Liver (tissue), 9 donors: ENCODE measurements around the gene PTPRC. TPM values are rescaled to one million over a fixed set of nuclear protein-coding genes. Genes with fewer than 3 reads are reported as not detected.
A peak's percentile ranks its signal among the peaks of the same experiment; 100 is the strongest.

Experiments
- DNase-seq: peaks from one replicate; pipeline ENCODE4 v3.0.0-alpha.2; 2017; ENCODE audit warnings: low spot score
- H3K27ac ChIP-seq, 2 donors: one replicate each; pipeline ENCODE4 v1.7.0; 2013; ENCODE audit warnings: inconsistent platforms in 2 of 2, low read length in 2 of 2, control low read depth in 1 of 2, low read depth in 1 of 2, mild to moderate bottlenecking in 1 of 2
- H3K27me3 ChIP-seq, 4 donors: one replicate each; pipeline versions ENCODE4 v1.6.1 to v1.7.0; 2013; ENCODE audit warnings: low read length in 3 of 4, inconsistent platforms in 1 of 4, mild to moderate bottlenecking in 1 of 4, moderate library complexity in 1 of 4; ENCODE audit not compliant: control insufficient read depth in 4 of 4, insufficient read depth in 4 of 4
- H3K36me3 ChIP-seq, 4 donors: one replicate each; pipeline versions ENCODE4 v1.6.1 to v1.7.0; 2013; ENCODE audit warnings: low read length in 3 of 4, mild to moderate bottlenecking in 3 of 4, low read depth in 1 of 4, moderate library complexity in 1 of 4; ENCODE audit not compliant: control insufficient read depth in 4 of 4, insufficient read depth in 3 of 4
- H3K4me1 ChIP-seq, 4 donors: one replicate each; pipeline versions ENCODE4 v1.6.1 to v1.7.0; 2013; ENCODE audit warnings: low read length in 3 of 4, mild to moderate bottlenecking in 3 of 4, moderate library complexity in 1 of 4; ENCODE audit not compliant: control insufficient read depth in 4 of 4, insufficient read depth in 4 of 4
- H3K4me3 ChIP-seq, 3 donors: one replicate each; pipeline versions ENCODE4 v1.6.1 to v1.7.0; 2013; ENCODE audit warnings: low read length in 3 of 3, control low read depth in 1 of 3, low read depth in 1 of 3, mild to moderate bottlenecking in 1 of 3
- H3K9ac ChIP-seq, 2 donors: one replicate each; pipeline ENCODE4 v1.7.0; 2013; ENCODE audit warnings: low read length in 2 of 2, mild to moderate bottlenecking in 2 of 2, moderate library complexity in 2 of 2, control low read depth in 1 of 2, low read depth in 1 of 2
- H3K9me3 ChIP-seq, 4 donors: one replicate each; pipeline versions ENCODE4 v1.6.1 to v1.7.0; 2013; ENCODE audit warnings: low read length in 3 of 4; ENCODE audit not compliant: control insufficient read depth in 4 of 4
- ATF3 ChIP-seq: IDR thresholded peaks from 2 replicates; pipeline ENCODE4 v1.6.1; 2016; ENCODE audit warnings: antibody characterized with exemption
- CTCF ChIP-seq: fragments of 150-350 bp; IDR thresholded peaks from 2 replicates; pipeline ENCODE4 v1.5.1; 2017; ENCODE audit warnings: improper control_type of control experiment, low read depth, low read length; ENCODE audit not compliant: missing input control
- EGR1 ChIP-seq, 2 donors: IDR thresholded peaks; 2 replicates each; pipeline ENCODE4 v1.6.1; 2016 to 2018; ENCODE audit warnings: antibody characterized with exemption in 2 of 2, low read depth in 2 of 2
- FOXA2 ChIP-seq: IDR thresholded peaks from 2 replicates; pipeline ENCODE4 v1.6.1; 2016; ENCODE audit warnings: antibody characterized with exemption
- GABPA ChIP-seq, 2 donors: IDR thresholded peaks in 1 of 2; conservative IDR thresholded peaks in 1 of 2; 2 replicates each; pipeline ENCODE4 v1.6.1; 2016; ENCODE audit warnings: antibody characterized with exemption in 2 of 2, mild to moderate bottlenecking in 1 of 2, moderate library complexity in 1 of 2
- HNF4A ChIP-seq, 2 donors: conservative IDR thresholded peaks; 2 replicates each; pipeline ENCODE4 v1.6.1; 2016; ENCODE audit warnings: antibody characterized with exemption in 2 of 2, mild to moderate bottlenecking in 2 of 2
- JUND ChIP-seq, 2 donors: IDR thresholded peaks; 2 replicates each; pipeline ENCODE4 v1.6.1; 2016; ENCODE audit warnings: antibody characterized with exemption in 2 of 2
- MAX ChIP-seq: IDR thresholded peaks from 2 replicates; pipeline ENCODE4 v1.6.1; 2016; ENCODE audit warnings: antibody characterized with exemption
- RAD21 ChIP-seq, 2 donors: IDR thresholded peaks; 2 replicates each; pipeline ENCODE4 v1.6.1; 2016; ENCODE audit warnings: antibody characterized with exemption in 2 of 2, mild to moderate bottlenecking in 2 of 2
- REST ChIP-seq: IDR thresholded peaks from 2 replicates; pipeline ENCODE4 v1.6.1; 2016; ENCODE audit warnings: antibody characterized with exemption, mild to moderate bottlenecking
- TAF1 ChIP-seq: conservative IDR thresholded peaks from 2 replicates; pipeline ENCODE4 v1.6.1; 2016; ENCODE audit warnings: antibody characterized with exemption, mild to moderate bottlenecking
- ZBTB33 ChIP-seq: IDR thresholded peaks from 2 replicates; pipeline ENCODE4 v1.6.1; 2016; ENCODE audit warnings: antibody characterized with exemption
- WGBS: extraction: QIAGEN DNeasy Blood & Tissue Kit; methylation state at CpG from one replicate; pipeline ENCODE4 v1.1.7; 2013; 5-methylcytosine and 5-hydroxymethylcytosine counted together
- polyA plus RNA-seq, 2 donors: library from polyadenylated mRNA; stranded (reverse) in 1 of 2; unstranded in 1 of 2; fragments of 200-250 nt in 1 of 2; fragments of >200 nt in 1 of 2; fragmentation: Nextera tagmentation in 1 of 2; extraction: Ambion mirVana in 1 of 2; gene quantifications; one replicate each; pipeline versions ENCODE4 v1.2.1 to v1.2.3, GENCODE V29; 2013 to 2015
- total RNA-seq, 2 donors: library from RNA; depleted of rRNA; stranded (reverse); fragments of >200 nt; gene quantifications; one replicate each; pipeline ENCODE4 v1.2.3, GENCODE V29; 2014
- donor health status: healthy.
- donor health status: healthy.
- donor health status: healthy.
- donor health status: healthy.
- donor health status: healthy.

PTPRC gene
- total and polyA plus RNA-seq, 4 donors: 5.8 to 34.1 (median 16.2) TPM

GRCh38 chr1:198686069-198686728 is 47.4 kb downstream of the PTPRC start:
- Histone ChIP-seq H3K36me3 (no peaks in the 10 kb centered on the region), H3K9ac (no peak overlapping the region), H3K27me3 (no peaks in the 10 kb centered on the region), H3K4me3 (no peak overlapping the region), H3K4me1 (peaks cover 0 to 5% (median 2%) of the 10 kb centered on the region in 4 donors), H3K9me3 (no peaks in the 10 kb centered on the region), H3K27ac (no peak overlapping the region)
- DNase-seq: no peak
- no peak for TF ChIP-seq TAF1
- TF ChIP-seq RAD21 (IDR thresholded peaks at IDR 0.05): peak; percentile 48 to 63
- TF ChIP-seq CTCF: peak; percentile 11
- no peak for TF ChIP-seq JUND (IDR thresholded peaks at IDR 0.05)

GRCh38 chr1:198687429-198687828 is 48.6 kb downstream of the PTPRC start:
- Histone ChIP-seq H3K9ac (no peak overlapping the region), H3K4me3 (no peak overlapping the region), H3K27ac (no peak overlapping the region), H3K4me1 (no peaks in the 10 kb centered on the region), H3K36me3 (no peaks in the 10 kb centered on the region), H3K9me3 (no peaks in the 10 kb centered on the region), H3K27me3 (no peaks in the 10 kb centered on the region)
- 81% methylated on average over 4 of the region's 4 CpGs for WGBS
- TF ChIP-seq ZBTB33: no peak
- no peak for TF ChIP-seq TAF1
- no peak for TF ChIP-seq FOXA2
- no peak for TF ChIP-seq ATF3
- TF ChIP-seq EGR1 (IDR thresholded peaks at IDR 0.05; ENCODE audit: low read depth in 2 of 2): no peak
- no peak for TF ChIP-seq REST
- no peak for TF ChIP-seq RAD21 (IDR thresholded peaks at IDR 0.05)
- TF ChIP-seq GABPA (IDR thresholded peaks at IDR 0.05 in 1 of 2, conservative IDR thresholded peaks at IDR 0.05 in 1 of 2): no peak
- TF ChIP-seq MAX: no peak
- TF ChIP-seq HNF4A (conservative IDR thresholded peaks at IDR 0.05): no peak
- no peak for TF ChIP-seq JUND (IDR thresholded peaks at IDR 0.05)
- no peak for DNase-seq
